HFF-Myc (cell line): ENCODE data around the gene HIPK2.

Experiments
- DNase-seq: peaks from one replicate; pipeline ENCODE4 v3.0.0-alpha.2; 2011; ENCODE audit warnings: low read depth; ENCODE audit errors: extremely low read depth
- H3K4me3 ChIP-seq: replicated peaks from 2 replicates; pipeline ENCODE4 v1.5.1; 2011; ENCODE audit warnings: low read depth, mild to moderate bottlenecking, control low read depth, low read length
- TF ChIP-seq, protein P1 (sequence below): IDR thresholded peaks from 2 replicates; pipeline ENCODE4 v1.5.1; 2012; ENCODE audit warnings: mild to moderate bottlenecking, low read depth, low read length, control low read depth; ENCODE audit errors: missing control alignments

The HIPK2 gene

DNA sequence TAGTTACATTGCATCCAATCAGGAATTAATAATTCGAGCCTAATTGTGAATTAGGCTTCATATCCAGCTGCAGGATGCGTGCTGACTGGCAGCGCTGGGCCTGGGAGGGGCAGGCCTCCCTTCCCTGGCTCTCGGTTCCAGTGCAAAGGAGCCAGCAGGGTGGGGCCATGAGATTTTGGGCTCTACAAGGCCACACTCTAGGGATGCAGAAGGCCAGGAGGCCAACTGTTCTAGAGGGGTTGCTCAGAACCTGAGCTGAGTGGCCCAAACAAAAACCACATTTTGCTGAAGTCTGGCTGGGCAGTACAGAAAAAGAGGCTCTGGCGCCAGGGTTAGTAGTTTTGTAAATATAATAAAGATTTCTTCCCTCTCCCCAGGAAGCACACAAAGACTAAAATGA, 182.0 kb downstream of the HIPK2 start:
- H3K4me3 ChIP-seq, result no peak overlapping the region
- TF ChIP-seq, protein P1, sequence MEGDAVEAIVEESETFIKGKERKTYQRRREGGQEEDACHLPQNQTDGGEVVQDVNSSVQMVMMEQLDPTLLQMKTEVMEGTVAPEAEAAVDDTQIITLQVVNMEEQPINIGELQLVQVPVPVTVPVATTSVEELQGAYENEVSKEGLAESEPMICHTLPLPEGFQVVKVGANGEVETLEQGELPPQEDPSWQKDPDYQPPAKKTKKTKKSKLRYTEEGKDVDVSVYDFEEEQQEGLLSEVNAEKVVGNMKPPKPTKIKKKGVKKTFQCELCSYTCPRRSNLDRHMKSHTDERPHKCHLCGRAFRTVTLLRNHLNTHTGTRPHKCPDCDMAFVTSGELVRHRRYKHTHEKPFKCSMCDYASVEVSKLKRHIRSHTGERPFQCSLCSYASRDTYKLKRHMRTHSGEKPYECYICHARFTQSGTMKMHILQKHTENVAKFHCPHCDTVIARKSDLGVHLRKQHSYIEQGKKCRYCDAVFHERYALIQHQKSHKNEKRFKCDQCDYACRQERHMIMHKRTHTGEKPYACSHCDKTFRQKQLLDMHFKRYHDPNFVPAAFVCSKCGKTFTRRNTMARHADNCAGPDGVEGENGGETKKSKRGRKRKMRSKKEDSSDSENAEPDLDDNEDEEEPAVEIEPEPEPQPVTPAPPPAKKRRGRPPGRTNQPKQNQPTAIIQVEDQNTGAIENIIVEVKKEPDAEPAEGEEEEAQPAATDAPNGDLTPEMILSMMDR, result no peak
- no peak for DNase-seq

DNA sequence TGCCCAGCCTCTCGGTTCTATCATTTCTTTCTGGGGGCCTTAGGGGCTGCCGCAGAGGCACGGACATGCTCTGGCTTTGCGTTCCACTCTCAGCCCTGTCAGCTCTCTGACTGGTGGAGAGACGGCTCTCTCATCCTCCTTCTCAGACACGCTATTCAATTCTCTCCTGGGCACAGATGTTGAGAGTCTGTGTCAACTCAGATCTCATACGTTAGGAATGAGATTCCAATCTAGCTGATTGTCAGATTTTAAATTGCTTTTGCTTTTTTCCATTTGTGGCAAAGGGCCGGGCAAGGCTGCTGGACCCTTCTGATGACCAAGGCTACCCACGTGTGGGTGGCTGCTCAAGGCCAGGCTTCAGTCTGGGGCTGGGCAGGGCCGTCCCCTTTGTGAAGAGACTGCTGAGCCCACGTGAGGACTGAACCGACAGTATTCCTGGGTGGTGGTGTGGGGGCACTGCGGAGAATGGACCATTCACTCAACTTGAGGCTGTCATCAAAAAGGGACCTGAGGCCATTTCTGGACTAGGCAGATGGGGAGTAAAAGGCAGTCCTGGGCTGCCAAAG, 182.8 kb downstream of the HIPK2 start:
- TF ChIP-seq, protein P1, result no peak
- no peak for DNase-seq
- H3K4me3 ChIP-seq, result no peak overlapping the region

DNA sequence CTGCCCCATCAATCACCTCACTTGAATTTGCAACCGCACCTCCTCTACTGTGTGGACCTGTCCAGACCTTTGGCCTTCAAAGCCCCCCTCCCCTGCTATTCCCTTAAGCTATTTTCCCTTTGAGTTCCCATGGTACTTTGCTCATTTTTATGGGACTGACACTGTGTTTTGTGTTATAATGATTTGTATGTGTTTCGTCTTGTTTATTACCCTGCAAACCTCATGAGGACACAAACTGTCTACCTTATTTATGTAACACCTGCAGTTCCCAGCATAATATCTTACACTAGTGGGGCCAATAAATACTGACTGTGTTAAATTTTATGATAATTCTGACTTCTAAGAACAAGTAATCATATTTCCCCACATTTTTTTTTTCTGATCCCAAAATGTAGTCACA, 183.7 kb downstream of the HIPK2 start:
- TF ChIP-seq, protein P1, result no peak
- H3K4me3 ChIP-seq, result no peak overlapping the region
- DNase-seq, result no peak

DNA sequence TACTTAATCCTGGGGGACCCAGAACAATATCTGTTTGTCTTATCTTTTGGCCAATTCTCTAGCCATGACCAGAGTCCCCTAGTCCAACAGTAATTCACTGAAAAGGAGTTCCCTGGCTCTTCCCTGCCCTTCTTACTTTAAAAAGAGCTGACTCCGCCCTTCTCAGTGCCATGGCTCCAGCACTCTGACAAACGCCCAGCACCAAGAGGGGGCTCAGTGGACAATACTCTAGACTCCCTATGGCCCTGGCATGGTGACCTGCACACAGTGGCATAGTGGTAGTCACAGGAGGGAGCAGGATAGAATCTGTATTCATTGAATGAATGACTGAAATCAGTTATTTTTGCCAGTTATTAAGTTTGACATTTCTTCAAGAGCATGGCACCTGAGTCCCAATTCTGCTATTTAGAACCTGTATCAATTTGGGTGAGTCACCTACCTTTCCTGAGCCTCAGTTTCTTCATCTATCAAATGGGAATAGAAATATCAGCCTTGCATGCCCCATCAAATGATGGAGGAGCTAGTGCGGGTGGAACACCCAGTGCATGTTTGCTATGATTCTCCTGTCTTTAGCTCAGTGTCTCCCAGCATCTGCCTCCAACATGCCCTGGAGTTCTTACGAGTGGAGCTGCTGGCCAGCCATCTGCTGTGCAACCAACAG, 184.9 kb downstream of the HIPK2 start:
- H3K4me3 ChIP-seq, result no peak overlapping the region
- DNase-seq, result no peak
- TF ChIP-seq, protein P1, result no peak

DNA sequence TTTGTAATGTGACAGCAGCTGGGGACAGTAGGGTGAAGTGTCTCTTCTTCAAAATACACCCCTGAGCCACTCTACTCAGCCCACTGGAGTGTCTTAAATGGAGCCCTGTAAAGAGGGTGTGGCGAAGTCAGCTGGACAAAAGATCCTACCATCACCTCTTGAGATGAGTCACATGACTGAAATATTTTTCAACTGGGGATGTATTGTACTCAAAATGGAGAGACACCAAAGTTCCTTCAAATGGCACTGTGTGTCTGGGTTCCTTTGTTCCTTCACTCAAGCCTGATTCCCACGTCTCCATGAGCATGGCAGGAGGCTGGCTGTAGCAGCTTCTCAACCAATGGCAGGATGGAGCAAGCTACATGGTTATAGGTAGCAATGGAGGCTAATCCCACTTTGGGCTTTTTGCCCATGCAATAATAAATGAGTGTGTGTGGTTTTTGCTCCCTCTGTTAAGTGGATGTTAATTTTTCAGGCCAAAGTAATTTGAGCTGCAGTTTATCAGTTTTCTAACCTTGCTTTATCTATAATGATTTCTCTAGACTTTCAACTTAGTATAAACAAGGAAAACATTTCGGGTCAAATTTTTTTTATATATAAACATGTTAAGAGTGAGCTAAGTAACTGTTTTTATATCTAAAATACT, 186.1 kb downstream of the HIPK2 start:
- no peak for DNase-seq
- H3K4me3 ChIP-seq, result no peak overlapping the region
- TF ChIP-seq, protein P1, result no peak

DNA sequence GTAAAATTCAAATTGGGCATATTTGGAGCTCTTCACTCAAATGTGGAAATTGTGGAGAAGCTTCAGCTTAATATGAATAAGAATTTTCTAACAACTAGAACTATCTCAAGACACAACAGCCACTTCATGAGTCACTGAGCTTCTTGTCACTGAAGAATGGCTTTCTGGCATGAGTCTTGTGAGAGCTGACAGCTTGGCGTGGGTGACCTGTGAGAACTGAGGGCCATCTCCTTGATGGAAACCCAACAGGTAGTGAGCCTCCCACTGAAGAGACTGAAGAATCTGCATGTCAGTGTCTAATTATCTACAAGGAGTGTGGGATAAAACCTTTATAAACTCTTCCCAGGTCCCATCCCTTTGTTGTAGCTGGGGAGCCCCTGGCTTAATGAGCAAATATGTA, 188.3 kb downstream of the HIPK2 start:
- DNase-seq, result no peak
- TF ChIP-seq, protein P1, result no peak
- no peak overlapping the region for H3K4me3 ChIP-seq
